ENCODE data around the gene SARM1.

- TF ChIP-seq CTCF (optimal IDR thresholded peaks at IDR 0.05 in 1 of 3, IDR thresholded peaks at IDR 0.05 in 1 of 3, conservative IDR thresholded peaks at IDR 0.05 in 1 of 3; ENCODE audit: extremely low read depth in 1 of 3, insufficient read depth in 2 of 3, low read length in 3 of 3): no peak
- no peak for TF ChIP-seq EZH2 (IDR thresholded peaks at IDR 0.05; ENCODE audit: low read length)
Observed at GRCh38 chr17:28433721-28434120, 62.2 kb downstream of the SARM1 start.

All from keratinocyte (primary cell).